MCF 10A (cell line): ENCODE measurements around the gene MINDY3. TPM values are rescaled to one million over a fixed set of nuclear protein-coding genes. Genes with fewer than 3 reads are reported as not detected.

ENCODE experiments used
- BruUV-seq: library from RNA; stranded (reverse); fragments of 400-500 nt; replicated peaks from 2 replicates; lab custom pipeline; 2021; lab: Mats Ljungman, UMichigan
- CTCF ChIA-PET: fragments of 300-600 bp; sonication (Branson Sonifier 250); formaldehyde crosslinking; extraction: SDS; loops from one replicate; lab custom pipeline; 2021; ENCODE audit warnings: antibody characterized with exemption, inconsistent platforms; lab: Yijun Ruan, JAX
- POLR2A ChIA-PET: fragments of 300-600, 350-650 bp; sonication (Branson Sonifier 250); formaldehyde crosslinking; extraction: SDS; loops from one replicate; lab custom pipeline; 2020; ENCODE audit warnings: antibody characterized with exemption, inconsistent platforms; lab: Yijun Ruan, JAX
- DNase-seq: peaks from one replicate; pipeline ENCODE4 v3.0.0-alpha.2; 2018; ENCODE audit not compliant: unreplicated experiment
- H3K27ac Mint-ChIP-seq: one replicate; pipeline ENCODE4 v1.8.0; 2022; ENCODE audit warnings: mild to moderate bottlenecking, low read depth, mixed read lengths; ENCODE audit not compliant: unreplicated experiment
- H3K27me3 Mint-ChIP-seq: one replicate; pipeline ENCODE4 v1.8.0; 2022; ENCODE audit warnings: mixed read lengths; ENCODE audit not compliant: insufficient read depth, unreplicated experiment
- H3K36me3 Mint-ChIP-seq: one replicate; pipeline ENCODE4 v1.8.0; 2022; ENCODE audit warnings: mild to moderate bottlenecking, moderate library complexity, mixed read lengths; ENCODE audit not compliant: insufficient read depth, unreplicated experiment
- H3K4me1 Mint-ChIP-seq: one replicate; pipeline ENCODE4 v1.8.0; 2022; ENCODE audit warnings: mixed read lengths; ENCODE audit not compliant: insufficient read depth, unreplicated experiment
- H3K4me3 Mint-ChIP-seq: one replicate; pipeline ENCODE4 v1.8.0; 2022; ENCODE audit warnings: mild to moderate bottlenecking, moderate library complexity, mixed read lengths; ENCODE audit not compliant: unreplicated experiment
- H3K9me3 Mint-ChIP-seq: one replicate; pipeline ENCODE4 v1.8.0; 2022; ENCODE audit warnings: mixed read lengths; ENCODE audit not compliant: unreplicated experiment
- intact Hi-C: fragments of 100-400 bp; cut with micrococcal nuclease; formaldehyde crosslinking; loops from 2 replicates; pipeline ENCODE4 v1.14.1; 2022
- total RNA-seq: library from RNA; stranded (reverse); gene quantifications from 2 replicates; pipeline ENCODE4 v1.2.3, GENCODE V29; 2022
- TF ChIP-seq, protein P1 (sequence below): fragments of 200-600 bp; IDR thresholded peaks from one replicate; pipeline ENCODE4 v1.8.0; 2022; ENCODE audit warnings: antibody characterized with exemption, mild to moderate bottlenecking; ENCODE audit not compliant: unreplicated experiment

Gene MINDY3
- total RNA-seq, 1 experiment from 2014 or later, result 28.8 TPM

DNA sequence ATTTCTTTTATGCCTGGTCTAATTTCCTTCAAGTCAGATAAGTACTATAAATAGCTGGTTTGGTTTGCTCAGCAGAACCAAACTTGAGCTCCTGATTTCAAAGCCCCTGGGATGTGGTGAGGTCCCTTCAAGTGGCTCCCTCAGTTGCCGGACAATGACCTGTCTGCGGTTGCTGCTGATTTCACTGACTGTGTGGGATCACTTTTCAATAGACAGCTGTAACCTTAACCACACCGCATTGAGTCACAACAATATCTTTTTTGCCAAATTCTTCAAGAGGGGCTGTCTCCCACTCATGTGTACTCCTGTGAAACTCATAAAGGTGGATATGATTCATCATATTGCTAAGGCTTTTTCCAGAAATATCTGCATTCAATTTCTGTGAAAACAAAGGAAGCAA, 117.5 kb downstream of the MINDY3 start:
- Mint-ChIP-seq H3K36me3 (no peaks in the 10 kb centered on the region), H3K27ac (no peak overlapping the region), H3K27me3 (peaks cover 40% of the 10 kb centered on the region), H3K4me3 (no peak overlapping the region), H3K9me3 (no peaks in the 10 kb centered on the region), H3K4me1 (no peaks in the 10 kb centered on the region)
- no TSS peak for BruUV-seq
- TF ChIP-seq, protein P1, sequence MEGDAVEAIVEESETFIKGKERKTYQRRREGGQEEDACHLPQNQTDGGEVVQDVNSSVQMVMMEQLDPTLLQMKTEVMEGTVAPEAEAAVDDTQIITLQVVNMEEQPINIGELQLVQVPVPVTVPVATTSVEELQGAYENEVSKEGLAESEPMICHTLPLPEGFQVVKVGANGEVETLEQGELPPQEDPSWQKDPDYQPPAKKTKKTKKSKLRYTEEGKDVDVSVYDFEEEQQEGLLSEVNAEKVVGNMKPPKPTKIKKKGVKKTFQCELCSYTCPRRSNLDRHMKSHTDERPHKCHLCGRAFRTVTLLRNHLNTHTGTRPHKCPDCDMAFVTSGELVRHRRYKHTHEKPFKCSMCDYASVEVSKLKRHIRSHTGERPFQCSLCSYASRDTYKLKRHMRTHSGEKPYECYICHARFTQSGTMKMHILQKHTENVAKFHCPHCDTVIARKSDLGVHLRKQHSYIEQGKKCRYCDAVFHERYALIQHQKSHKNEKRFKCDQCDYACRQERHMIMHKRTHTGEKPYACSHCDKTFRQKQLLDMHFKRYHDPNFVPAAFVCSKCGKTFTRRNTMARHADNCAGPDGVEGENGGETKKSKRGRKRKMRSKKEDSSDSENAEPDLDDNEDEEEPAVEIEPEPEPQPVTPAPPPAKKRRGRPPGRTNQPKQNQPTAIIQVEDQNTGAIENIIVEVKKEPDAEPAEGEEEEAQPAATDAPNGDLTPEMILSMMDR, result no peak
- intact Hi-C loops, result no loop called here
- no peak for DNase-seq
- CTCF ChIA-PET, result interaction anchor here (0.6 to 1.1 kb wide), 4 partner anchors 15 to 657 kb away, joined by 3 to 4 read pairs (median 3); no protein-coding TSS in a partner anchor
- POLR2A ChIA-PET, result no interaction called here

DNA sequence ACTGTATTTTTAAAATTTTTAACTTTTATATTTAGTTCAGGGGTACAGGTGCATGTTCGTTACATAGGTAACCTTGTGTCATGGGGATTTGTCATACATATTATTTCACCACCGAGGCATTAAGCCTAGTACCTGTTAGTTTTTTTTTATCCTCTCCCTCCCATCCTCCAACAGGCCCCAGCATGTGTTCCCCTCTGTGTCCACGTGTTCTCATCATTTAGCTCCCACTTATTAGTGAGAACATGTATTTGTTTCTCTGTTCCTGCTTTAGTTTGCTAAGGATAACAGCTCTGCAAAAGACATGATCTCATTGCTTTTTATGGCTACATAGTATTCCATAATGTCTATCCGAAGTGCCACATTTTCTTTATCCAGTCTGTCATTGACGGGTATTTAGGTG, 118.2 kb downstream of the MINDY3 start:
- ChIA-PET POLR2A (no interaction called here), CTCF (interaction anchor here (0.6 kb wide), 1 partner anchor 18 kb away, joined by 3 read pairs; no protein-coding TSS in a partner anchor)
- Mint-ChIP-seq H3K27ac (no peak overlapping the region), H3K36me3 (no peaks in the 10 kb centered on the region), H3K4me1 (no peaks in the 10 kb centered on the region), H3K4me3 (no peak overlapping the region), H3K27me3 (peaks cover 40% of the 10 kb centered on the region), H3K9me3 (peaks cover 6% of the 10 kb centered on the region)
- TF ChIP-seq, protein P1, result no peak
- DNase-seq, result no peak
- BruUV-seq, result no TSS peak
- intact Hi-C loops, result no loop called here

DNA sequence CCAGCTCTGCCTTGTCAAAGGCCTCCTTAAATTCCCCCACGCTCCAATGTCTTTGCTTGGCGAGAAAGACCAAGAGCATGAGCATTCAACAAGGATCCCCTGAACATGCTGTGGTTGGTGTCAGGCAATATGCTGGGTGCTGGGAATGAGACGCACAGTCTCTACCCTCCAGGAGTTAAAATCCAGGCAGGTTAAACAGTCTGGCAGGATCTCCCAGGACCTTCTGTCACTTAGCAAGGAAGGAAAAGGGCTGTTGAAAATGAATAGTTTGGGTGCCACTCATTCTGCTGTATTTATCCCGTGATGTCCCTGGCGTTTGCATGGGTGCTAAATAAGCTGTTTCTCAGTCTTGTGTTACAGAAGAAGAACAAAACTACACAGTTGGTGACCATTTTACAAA, 118.7 kb downstream of the MINDY3 start:
- Mint-ChIP-seq H3K9me3 (peaks cover 6% of the 10 kb centered on the region), H3K4me1 (no peaks in the 10 kb centered on the region), H3K36me3 (no peaks in the 10 kb centered on the region), H3K4me3 (no peak overlapping the region), H3K27me3 (peaks cover 36% of the 10 kb centered on the region), H3K27ac (no peak overlapping the region)
- intact Hi-C loops, result no loop called here
- POLR2A ChIA-PET, result no interaction called here
- CTCF ChIA-PET, result interaction anchor here (0.6 kb wide), 1 partner anchor 313 kb away, joined by 3 read pairs; no protein-coding TSS in a partner anchor
- no TSS peak for BruUV-seq
- DNase-seq, result no peak
- TF ChIP-seq, protein P1, result no peak

DNA sequence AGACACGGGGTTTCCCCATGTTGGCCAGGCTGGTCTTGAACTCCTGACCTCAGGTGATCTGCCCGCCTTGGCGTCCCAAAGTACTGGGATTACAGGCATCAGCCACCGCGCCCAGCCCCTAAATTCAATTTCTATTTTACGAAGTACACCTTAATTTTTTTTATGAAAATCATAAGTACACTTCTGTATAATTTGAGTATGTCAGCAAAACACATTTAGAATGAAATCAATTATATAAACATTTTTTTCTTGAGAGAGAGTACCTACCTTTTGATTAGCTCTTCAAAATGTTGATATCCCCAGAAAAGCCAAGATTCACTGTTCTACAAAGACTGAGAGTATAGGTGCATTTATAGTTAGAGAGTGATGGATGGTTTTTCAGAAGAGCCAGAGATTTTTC, 120.0 kb downstream of the MINDY3 start:
- Mint-ChIP-seq H3K27ac (no peak overlapping the region), H3K9me3 (peaks cover 6% of the 10 kb centered on the region), H3K4me1 (no peaks in the 10 kb centered on the region), H3K4me3 (no peak overlapping the region), H3K27me3 (peaks cover 40% of the 10 kb centered on the region), H3K36me3 (no peaks in the 10 kb centered on the region)
- intact Hi-C loops, result no loop called here
- no TSS peak for BruUV-seq
- TF ChIP-seq, protein P1, result no peak
- DNase-seq, result no peak
- ChIA-PET POLR2A (no interaction called here), CTCF (interaction anchor here (1.5 to 2.6 kb wide), 2 partner anchors 14 to 321 kb away, joined by 4 to 10 read pairs; no protein-coding TSS in a partner anchor)
